Upper lobe of right lung (tissue), 1 donor: ENCODE data around the gene AP1M1. TPM values are rescaled to one million over a fixed set of nuclear protein-coding genes. Genes with fewer than 3 reads are reported as not detected.

Experiments used
- ATAC-seq: fragments of 200-7000 bp; cut with Tn5 transposase; one replicate; pipeline ENCODE4 v1.9.1; 2020; ENCODE audit warnings: mild to moderate bottlenecking, moderate library complexity
- DNase-seq: peaks from one replicate; pipeline ENCODE4 v3.0.0-alpha.2; 2020
- H3K27ac ChIP-seq: fragments of 200-600 bp; one replicate; pipeline ENCODE4 v1.8.0; 2022
- H3K27me3 ChIP-seq: fragments of 200-600 bp; one replicate; pipeline ENCODE4 v1.8.0; 2022; ENCODE audit warnings: mild to moderate bottlenecking
- H3K36me3 ChIP-seq: fragments of 200-600 bp; one replicate; pipeline ENCODE4 v1.8.0; 2022
- H3K4me1 ChIP-seq: fragments of 200-600 bp; one replicate; pipeline ENCODE4 v1.8.0; 2022
- H3K4me3 ChIP-seq: fragments of 200-600 bp; one replicate; pipeline ENCODE4 v1.8.0; 2022; ENCODE audit warnings: mild to moderate bottlenecking
- H3K9me3 ChIP-seq: fragments of 200-600 bp; one replicate; pipeline ENCODE4 v1.8.0; 2022
- intact Hi-C: fragments of 100-400 bp; cut with DNase I; formaldehyde crosslinking; loops from one replicate; pipeline ENCODE4 v1.11.0; 2022
- total RNA-seq: library from RNA; stranded (reverse); fragmentation: NEBNext Ultra II Directional; extraction: Animal tissue kit (Norgen Biotek cat#: 25700); gene quantifications from one replicate; pipeline ENCODE4 v1.2.1, GENCODE V29; 2021
- TF ChIP-seq, protein P1 (sequence below): fragments of 200-600 bp; IDR thresholded peaks from one replicate; pipeline ENCODE4 v1.8.0; 2022; ENCODE audit warnings: antibody characterized with exemption
- donor health status: DM: no; HTN: yes; CAD: no; lungs with severe emphysema.

Gene AP1M1
- total RNA-seq, 1 donor from 2014 or later: 72.1 TPM

DNA sequence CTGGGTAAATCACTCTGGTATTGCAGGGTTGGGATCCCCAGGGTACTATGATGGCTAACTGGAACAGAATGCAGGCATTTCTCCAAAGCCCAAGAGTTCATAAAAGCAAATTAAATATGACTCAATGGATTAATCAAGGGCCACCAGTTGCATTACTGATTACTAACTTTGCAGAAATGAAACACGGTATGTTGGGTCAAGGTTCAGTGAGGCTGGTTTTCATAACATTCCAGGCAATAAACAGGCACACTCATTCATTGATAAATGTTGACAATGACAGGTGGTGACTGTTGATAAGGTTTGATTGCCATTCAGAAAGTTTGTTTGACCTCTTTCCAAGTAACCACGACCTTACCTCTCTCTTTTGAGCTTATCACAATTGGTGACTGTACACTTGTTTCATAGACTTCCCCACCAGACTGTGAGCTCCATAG is 506 bp upstream of the AP1M1 start:
- TF ChIP-seq, protein P1, sequence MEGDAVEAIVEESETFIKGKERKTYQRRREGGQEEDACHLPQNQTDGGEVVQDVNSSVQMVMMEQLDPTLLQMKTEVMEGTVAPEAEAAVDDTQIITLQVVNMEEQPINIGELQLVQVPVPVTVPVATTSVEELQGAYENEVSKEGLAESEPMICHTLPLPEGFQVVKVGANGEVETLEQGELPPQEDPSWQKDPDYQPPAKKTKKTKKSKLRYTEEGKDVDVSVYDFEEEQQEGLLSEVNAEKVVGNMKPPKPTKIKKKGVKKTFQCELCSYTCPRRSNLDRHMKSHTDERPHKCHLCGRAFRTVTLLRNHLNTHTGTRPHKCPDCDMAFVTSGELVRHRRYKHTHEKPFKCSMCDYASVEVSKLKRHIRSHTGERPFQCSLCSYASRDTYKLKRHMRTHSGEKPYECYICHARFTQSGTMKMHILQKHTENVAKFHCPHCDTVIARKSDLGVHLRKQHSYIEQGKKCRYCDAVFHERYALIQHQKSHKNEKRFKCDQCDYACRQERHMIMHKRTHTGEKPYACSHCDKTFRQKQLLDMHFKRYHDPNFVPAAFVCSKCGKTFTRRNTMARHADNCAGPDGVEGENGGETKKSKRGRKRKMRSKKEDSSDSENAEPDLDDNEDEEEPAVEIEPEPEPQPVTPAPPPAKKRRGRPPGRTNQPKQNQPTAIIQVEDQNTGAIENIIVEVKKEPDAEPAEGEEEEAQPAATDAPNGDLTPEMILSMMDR: no peak
- H3K36me3 ChIP-seq: peaks cover 12% of the 10 kb centered on the region
- peak overlapping the region; percentile 89 for H3K27ac ChIP-seq
- no peak for ATAC-seq
- intact Hi-C loops: no loop called here
- DNase-seq: no peak
- no peaks in the 10 kb centered on the region for H3K27me3 ChIP-seq
- no peaks in the 10 kb centered on the region for H3K9me3 ChIP-seq
- H3K4me1 ChIP-seq: peaks cover 23% of the 10 kb centered on the region
- H3K4me3 ChIP-seq: peak overlapping the region; percentile 89

DNA sequence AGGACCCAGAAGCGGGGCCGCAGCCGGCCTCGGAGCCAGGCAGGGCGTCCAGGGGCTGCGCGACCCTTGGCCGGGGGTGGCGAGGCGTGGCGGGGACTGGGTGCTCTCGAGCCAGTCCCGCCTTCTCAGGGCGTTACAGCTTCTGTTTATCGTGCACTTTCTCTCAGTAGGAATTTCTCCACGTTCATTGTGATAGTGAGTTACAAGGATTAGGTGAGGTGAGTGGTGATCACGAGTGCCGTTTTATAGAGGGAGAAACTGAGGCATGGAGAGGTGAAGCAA is 600 bp downstream of the AP1M1 start:
- Histone ChIP-seq H3K9me3 (no peaks in the 10 kb centered on the region), H3K27me3 (no peaks in the 10 kb centered on the region), H3K4me1 (peaks cover 23% of the 10 kb centered on the region), H3K36me3 (peaks cover 6% of the 10 kb centered on the region), H3K4me3 (peak overlapping the region; percentile 89), H3K27ac (peak overlapping the region; percentile 89)
- intact Hi-C loops: no loop called here
- TF ChIP-seq, protein P1: no peak
- DNase-seq (no peak), ATAC-seq (peak; percentile 16)

DNA sequence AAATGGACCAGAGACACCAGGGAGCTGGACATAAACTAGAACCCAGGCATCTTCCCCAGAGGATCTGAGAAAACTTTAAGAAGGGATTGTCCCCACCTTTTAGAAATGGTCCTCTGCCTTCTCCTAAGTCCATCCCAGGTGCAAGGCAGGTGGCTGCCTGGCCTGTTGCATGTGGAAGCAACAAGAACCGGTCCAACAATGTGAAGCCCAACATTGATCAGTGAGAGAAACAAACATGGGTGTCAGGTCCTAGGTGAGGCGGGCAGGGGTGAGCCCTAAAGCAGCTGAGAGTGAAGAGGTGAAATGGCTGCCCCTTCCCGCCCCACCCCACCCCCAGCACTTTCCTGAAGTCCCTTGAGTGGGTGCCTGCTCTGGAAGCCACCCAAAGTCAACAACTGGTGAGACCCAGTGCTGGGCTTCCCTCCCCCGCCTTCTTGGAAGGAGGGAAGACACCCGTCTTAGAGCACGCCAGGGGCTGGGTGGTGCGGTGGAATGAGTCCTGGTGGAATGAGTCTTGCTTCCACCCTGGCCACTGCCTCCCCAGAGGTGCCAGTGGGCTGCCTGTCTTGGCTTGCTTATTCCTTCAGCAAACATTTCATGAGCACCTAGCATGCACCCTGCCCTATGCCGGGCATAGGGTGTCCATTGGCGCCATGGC is 1.7 kb downstream of the AP1M1 start:
- Histone ChIP-seq H3K4me3 (no peak overlapping the region), H3K27me3 (no peaks in the 10 kb centered on the region), H3K27ac (peak overlapping the region; percentile 55), H3K9me3 (no peaks in the 10 kb centered on the region), H3K36me3 (peaks cover 15% of the 10 kb centered on the region), H3K4me1 (peaks cover 23% of the 10 kb centered on the region)
- ATAC-seq (peak; percentile 13), DNase-seq (peak; percentile 72)
- TF ChIP-seq, protein P1: no peak
- intact Hi-C loops: no loop called here

GRCh38 chr19:16200038-16201010 is 2.6 kb downstream of the AP1M1 start:
- no peaks in the 10 kb centered on the region for H3K27me3 ChIP-seq
- H3K4me1 ChIP-seq: peaks cover 23% of the 10 kb centered on the region
- no peak overlapping the region for H3K4me3 ChIP-seq
- peak overlapping the region; percentile 55 for H3K27ac ChIP-seq
- DNase-seq (peak; percentile 75), ATAC-seq (peak; percentile 60)
- TF ChIP-seq, protein P1: no peak
- intact Hi-C loops: no loop called here
- peaks cover 22% of the 10 kb centered on the region for H3K36me3 ChIP-seq
- no peaks in the 10 kb centered on the region for H3K9me3 ChIP-seq

- Histone ChIP-seq H3K27ac (no peak overlapping the region), H3K4me1 (peaks cover 23% of the 10 kb centered on the region), H3K4me3 (no peak overlapping the region), H3K36me3 (peaks cover 29% of the 10 kb centered on the region), H3K27me3 (no peaks in the 10 kb centered on the region), H3K9me3 (no peaks in the 10 kb centered on the region)
- ATAC-seq (no peak), DNase-seq (no peak)
- TF ChIP-seq, protein P1: no peak
- intact Hi-C loops: no loop called here
Measured at GRCh38 chr19:16201011-16201391, 3.3 kb downstream of the AP1M1 start.
